Measurements from ENCODE around the gene TENM3.

Gene TENM3

GRCh38 chr4:182255441-182256190 lies 12.4 kb downstream of the TENM3 start:
- no peak for DNase-seq

- no peak for DNase-seq
Measured at GRCh38 chr4:182257016-182257415, 13.8 kb downstream of the TENM3 start.

GRCh38 chr4:182257503-182257902 lies 14.3 kb downstream of the TENM3 start:
- DNase-seq: no peak

- no peak for DNase-seq
Measured at GRCh38 chr4:182258441-182259000, 15.3 kb downstream of the TENM3 start.

- DNase-seq: no peak
Measured at GRCh38 chr4:182261651-182262223, 18.5 kb downstream of the TENM3 start.

GRCh38 chr4:182263562-182263961 lies 20.4 kb downstream of the TENM3 start:
- DNase-seq: no peak

GRCh38 chr4:182264139-182264752 lies 21.0 kb downstream of the TENM3 start:
- DNase-seq: no peak

GRCh38 chr4:182265881-182266280 lies 22.7 kb downstream of the TENM3 start:
- no peak for DNase-seq

- DNase-seq: no peak
Measured at GRCh38 chr4:182267048-182267447, 23.8 kb downstream of the TENM3 start.

GRCh38 chr4:182268966-182269365 lies 25.8 kb downstream of the TENM3 start:
- no peak for DNase-seq

- DNase-seq: no peak
Measured at GRCh38 chr4:182271731-182272130, 28.5 kb downstream of the TENM3 start.

- DNase-seq: no peak
Measured at GRCh38 chr4:182272151-182272550, 28.9 kb downstream of the TENM3 start.

- no peak for DNase-seq
Measured at GRCh38 chr4:182273191-182273935, 30.2 kb downstream of the TENM3 start.

GRCh38 chr4:182276210-182277109 lies 33.3 kb downstream of the TENM3 start:
- DNase-seq: no peak

- no peak for DNase-seq
Measured at GRCh38 chr4:182277377-182277776, 34.2 kb downstream of the TENM3 start.

- no peak for DNase-seq
Measured at GRCh38 chr4:182278729-182279128, 35.5 kb downstream of the TENM3 start.

GRCh38 chr4:182280436-182281111 lies 37.4 kb downstream of the TENM3 start:
- no peak for DNase-seq

- no peak for DNase-seq
Measured at GRCh38 chr4:182286035-182286434, 42.8 kb downstream of the TENM3 start.

GRCh38 chr4:182286931-182287330 lies 43.7 kb downstream of the TENM3 start:
- DNase-seq: no peak

GRCh38 chr4:182288534-182288933 lies 45.3 kb downstream of the TENM3 start:
- no peak for DNase-seq

GRCh38 chr4:182289809-182290208 lies 46.6 kb downstream of the TENM3 start:
- no peak for DNase-seq

GRCh38 chr4:182291175-182291574 lies 48.0 kb downstream of the TENM3 start:
- DNase-seq: no peak

All from activated CD4-positive, CD25-positive, alpha-beta regulatory T cell treated with anti-CD3 and anti-CD28 coated beads, Interleukin-2, amount 50 U/mL, for 72 hours (primary cell).